HG03354 (cell line): ENCODE data around the gene ZCCHC3.
"Not testable (repeated sequence)": the region's sequence is repeated elsewhere in the genome, so short reads cannot be mapped to it uniquely, and the experiment has no call there.

Experiments
- ATAC-seq: cut with Tn5 transposase; IDR thresholded peaks from one replicate; pipeline ENCODE4 v1.9.1; 2021; ENCODE audit warnings: mild to moderate bottlenecking; ENCODE audit not compliant: unreplicated experiment, poor library complexity, severe bottlenecking

ZCCHC3 gene

DNA sequence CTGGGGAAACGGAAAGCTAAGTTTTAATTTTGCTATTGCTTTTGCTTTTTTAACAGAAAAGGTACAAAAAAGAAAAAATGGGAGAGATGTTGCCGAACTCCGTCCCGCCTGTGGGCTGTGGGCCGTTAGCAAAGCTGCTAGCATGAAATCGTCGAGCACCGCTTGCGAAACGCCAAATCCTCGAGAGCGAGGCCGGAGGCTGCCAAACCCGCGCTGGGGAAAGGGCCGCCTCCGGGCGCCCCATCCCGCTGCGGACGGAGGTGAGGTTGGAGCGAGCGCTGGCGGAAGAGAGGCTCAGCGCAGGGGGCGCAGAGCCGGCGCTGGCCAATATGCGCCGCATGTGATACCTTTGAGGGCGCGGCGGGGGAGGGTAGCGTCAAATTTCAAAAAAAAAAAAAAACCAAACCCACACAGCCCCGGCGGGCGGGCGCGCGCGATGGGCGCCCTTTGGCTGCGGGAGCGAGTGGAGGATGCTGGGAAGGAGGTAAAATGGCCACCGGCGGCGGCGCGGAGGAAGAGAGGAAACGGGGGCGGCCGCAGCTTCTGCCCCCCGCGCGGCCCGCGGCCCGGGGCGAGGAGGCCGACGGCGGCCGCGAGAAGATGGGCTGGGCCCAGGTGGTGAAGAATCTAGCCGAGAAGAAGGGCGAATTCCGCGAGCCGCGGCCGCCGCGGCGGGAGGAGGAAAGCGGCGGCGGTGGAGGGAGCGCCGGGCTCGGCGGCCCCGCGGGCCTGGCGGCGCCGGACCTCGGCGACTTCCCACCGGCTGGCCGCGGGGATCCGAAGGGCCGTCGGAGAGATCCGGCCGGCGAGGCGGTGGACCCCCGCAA lies at the start of gene ZCCHC3:
TSS of gene ZCCHC3 (plus strand) at position 473 of the 827 bp plus-strand sequence. CDS start at position 490, 17 bp downstream.
- peak; percentile 87 for ATAC-seq

DNA sequence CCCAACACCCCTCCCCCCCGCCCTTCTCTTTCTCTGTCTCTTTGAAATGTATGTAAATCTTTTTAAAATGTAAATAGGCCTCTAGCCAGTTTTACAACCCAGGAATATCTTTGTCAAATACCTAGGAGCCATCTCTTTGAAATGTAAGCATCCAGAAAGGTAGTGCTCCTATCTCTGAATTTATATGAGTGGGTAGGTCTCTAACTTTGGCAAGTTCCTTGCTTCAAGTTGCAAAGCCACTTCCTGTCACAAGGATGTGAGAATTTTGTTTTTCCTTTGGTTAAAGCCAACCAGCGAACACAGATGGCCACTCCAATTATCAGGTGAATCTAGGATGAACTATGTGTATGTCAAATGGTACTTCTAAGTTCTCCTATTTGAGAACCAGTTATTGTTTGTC lies 46.0 kb upstream of the ZCCHC3 start:
- ATAC-seq: no peak

DNA sequence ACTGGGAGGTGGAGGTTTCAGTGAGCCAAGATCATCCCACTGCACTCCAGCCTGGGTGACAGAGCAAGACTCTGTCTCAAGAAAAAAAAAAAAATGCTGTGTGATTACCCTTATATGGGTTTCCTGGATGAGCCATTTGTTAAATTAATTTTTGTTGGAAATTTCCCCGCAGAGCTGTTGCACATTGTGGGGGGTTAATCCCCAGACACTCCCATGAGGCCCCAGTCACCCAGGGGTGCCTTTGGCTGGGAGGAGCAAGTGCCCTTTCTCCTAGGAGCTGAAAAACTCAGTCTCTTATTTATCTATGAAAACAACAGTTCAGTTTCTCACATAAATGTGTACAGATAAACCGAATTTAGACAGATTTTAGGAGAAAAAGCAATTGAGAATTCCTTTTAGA lies 44.6 kb upstream of the ZCCHC3 start:
- ATAC-seq: no peak

DNA sequence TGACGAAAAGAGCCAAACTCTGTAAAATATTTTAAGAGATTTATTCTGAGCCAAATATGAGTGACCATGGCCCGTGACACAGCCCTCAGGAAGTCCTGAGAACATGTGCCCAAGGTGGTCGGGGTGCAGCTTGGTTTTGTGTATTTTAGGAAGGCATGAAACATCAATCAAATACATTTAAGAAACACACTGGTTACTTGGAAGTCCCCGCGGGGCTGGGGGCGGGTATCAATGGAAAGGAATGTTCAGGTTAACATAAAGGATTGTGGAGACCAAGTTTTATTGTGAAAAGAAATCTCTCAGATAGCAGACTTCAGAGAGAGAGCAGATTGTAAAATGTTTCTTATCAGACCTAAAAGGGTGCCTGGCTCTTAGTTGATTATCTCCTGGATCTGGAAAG lies 43.9 kb upstream of the ZCCHC3 start:
- ATAC-seq: not testable (repeated sequence)

DNA sequence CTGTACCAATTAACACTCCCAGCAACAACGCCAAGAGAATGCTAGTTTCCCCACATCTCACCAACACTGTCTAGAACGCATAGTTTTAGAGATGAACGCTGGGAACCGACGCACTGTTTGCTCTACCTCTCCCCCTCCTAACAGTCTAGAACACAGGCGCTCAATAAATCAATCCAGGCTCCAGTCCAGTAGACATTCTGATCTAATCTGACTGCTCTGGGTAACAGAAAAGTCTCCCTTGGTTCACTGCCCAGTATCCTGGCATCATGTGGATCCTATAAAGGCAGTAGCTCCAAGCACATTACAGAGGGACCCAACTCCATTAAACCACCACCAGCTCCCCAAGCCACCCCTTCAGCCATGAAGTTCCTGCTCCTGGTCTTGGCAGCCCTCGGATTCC lies 40.0 kb upstream of the ZCCHC3 start, which contains the start of gene DEFB132:
TSS of gene DEFB132 (plus strand) at position 306 of the 400 bp plus-strand sequence. CDS start at position 361, 55 bp downstream.
- no peak for ATAC-seq

- no peak for ATAC-seq
Observed at GRCh38 chr20:258269-258858, 39.0 kb upstream of the ZCCHC3 start.

DNA sequence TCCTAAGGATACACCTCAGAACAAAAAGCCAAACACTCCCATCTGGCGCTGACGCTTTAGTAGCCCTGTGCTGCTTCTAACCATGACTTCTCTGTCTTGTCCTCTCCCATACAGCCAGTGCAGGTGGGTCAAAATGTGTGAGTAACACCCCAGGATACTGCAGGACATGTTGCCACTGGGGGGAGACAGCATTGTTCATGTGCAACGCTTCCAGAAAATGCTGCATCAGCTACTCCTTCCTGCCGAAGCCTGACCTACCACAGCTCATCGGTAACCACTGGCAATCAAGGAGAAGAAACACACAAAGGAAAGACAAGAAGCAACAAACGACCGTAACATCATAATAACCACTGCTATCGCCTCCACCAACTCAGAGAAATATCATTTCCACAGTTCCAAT lies 38.4 kb upstream of the ZCCHC3 start:
- no peak for ATAC-seq

GRCh38 chr20:259981-260380 lies 37.4 kb upstream of the ZCCHC3 start:
- no peak for ATAC-seq

DNA sequence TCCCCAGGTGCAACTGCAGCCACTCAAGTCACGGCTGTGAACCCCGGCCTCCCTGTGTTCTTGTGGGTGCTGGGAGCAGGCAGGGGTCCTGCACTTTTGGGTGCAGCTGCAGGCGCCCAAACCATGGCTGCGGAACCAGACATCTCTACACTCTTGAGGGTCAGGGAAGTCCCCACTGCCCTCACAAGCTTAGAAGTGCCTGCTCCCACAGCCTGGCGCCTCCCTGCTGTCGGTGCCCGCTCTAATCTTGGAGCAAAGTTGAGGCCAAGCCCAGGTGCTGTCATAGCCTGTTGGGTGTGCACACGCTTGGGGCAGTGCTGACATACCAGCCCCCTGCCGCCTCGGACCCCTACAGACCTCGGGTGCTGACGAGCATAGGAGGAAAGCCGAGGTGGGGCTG lies 33.7 kb upstream of the ZCCHC3 start:
- ATAC-seq: no peak

DNA sequence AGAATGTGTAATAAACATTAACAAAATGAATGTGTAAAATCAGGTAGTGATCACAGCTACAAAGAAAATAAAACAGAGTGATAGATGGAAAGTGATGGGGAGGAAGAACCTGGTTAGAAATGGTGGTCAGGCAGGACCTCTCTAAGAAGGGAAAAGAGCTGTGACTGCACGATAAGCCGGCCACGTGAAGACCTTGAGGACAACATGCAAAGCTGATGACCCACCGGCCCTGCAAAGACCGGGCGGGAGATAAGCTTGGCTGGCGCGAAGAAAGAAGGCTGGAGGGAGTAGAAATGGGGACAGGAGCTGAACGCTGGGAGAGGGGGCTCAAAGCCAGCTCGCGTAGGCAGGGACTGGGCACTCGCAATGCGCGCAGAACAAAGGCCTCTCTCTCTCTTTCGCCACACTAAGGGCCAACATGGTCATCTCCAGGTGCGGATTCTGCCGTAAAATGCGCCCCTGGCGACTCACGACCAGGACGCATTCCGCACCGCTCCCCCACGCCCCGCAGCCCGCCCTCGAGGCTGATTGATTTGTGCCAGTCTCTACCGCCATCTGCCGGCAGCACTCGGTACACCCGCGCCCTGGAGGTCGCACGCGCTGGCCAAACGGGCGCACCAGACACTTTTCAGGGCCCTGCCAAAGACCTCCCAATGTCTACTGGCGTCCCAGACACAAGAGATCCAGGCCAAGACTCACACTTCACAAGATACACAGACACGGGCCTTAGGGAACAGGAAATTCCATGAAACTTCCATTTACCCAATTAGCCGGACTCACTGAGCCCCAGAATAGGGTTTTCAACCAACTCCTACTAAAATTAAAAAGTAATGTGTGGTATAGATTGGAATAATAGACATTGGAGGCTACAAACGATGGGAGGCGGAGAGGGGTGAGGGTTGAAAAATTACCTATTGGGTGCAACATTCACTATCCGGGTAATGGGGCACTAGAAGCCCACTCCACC lies 30.5 kb upstream of the ZCCHC3 start:
- peak; percentile 96 for ATAC-seq

GRCh38 chr20:270517-270916 lies 26.9 kb upstream of the ZCCHC3 start:
- ATAC-seq: no peak

GRCh38 chr20:271069-271468 lies 26.3 kb upstream of the ZCCHC3 start:
- no peak for ATAC-seq

- ATAC-seq: no peak
Observed at GRCh38 chr20:271528-271927, 25.8 kb upstream of the ZCCHC3 start.

GRCh38 chr20:272718-273117 lies 24.7 kb upstream of the ZCCHC3 start:
- no peak for ATAC-seq

GRCh38 chr20:273884-274283 lies 23.5 kb upstream of the ZCCHC3 start:
- no peak for ATAC-seq

- no peak for ATAC-seq
Observed at GRCh38 chr20:275791-276190, 21.6 kb upstream of the ZCCHC3 start.

- ATAC-seq: no peak
Observed at GRCh38 chr20:276620-277495, 20.5 kb upstream of the ZCCHC3 start.

- ATAC-seq: no peak
Observed at GRCh38 chr20:277496-277781, 19.9 kb upstream of the ZCCHC3 start.

DNA sequence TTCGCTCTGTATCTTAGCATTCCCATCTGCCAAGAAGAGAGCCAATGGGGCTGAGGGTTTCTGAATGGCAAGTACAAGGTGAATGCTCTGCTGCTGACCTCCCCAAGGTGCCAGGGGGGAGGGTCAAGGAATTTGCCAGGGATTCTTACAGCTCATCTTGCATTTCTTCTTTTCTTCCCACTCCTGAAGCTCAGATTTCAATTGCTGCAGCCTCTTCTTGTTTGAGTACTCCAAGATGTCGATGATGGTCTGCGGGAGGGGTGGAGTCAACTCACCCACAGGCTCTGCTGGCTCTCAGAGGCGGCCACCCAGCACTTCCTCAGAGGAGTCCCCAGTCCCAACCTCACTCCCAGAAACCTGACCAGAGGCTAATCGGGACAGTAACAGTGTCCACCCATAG lies 19.2 kb upstream of the ZCCHC3 start:
- no peak for ATAC-seq
